GM12892 (cell line): Measurements from ENCODE around the gene ABCB11.

Experiments
- POLR2A ChIP-seq: IDR thresholded peaks from 2 replicates; pipeline ENCODE4 v1.6.1; 2011; ENCODE audit warnings: low read depth, low read length, control low read depth
- POLR2AphosphoS5 ChIP-seq: IDR thresholded peaks from 2 replicates; pipeline ENCODE4 v1.6.1; 2011; ENCODE audit warnings: low read depth, low read length, control low read depth

DNA sequence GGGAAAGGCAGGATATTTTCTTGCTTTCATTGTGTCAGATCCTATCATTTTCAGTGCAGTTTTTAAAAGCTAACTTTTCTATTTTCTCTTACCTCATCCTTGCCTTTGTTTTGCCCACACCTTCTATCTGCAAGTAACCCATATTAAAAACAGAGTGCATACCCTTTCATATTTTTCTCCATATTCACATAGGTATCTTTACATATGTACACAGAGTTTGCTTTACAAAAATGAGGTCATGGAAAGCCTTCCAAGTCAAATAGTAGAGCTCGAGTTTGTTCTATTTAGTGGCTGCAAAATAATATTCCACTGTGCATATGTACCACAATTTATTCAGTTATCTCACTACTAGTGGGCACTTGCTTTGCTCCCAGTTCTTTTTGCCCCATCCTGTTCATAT, 34.3 kb upstream of the ABCB11 start:
- no peak for TF ChIP-seq POLR2AphosphoS5
- TF ChIP-seq POLR2A: no peak
